ENCODE results near the gene SCGB1D4.
"Not testable (repeated sequence)": the region's sequence is repeated elsewhere in the genome, so short reads cannot be mapped to it uniquely, and the experiment has no call there.

Gene SCGB1D4, protein sequence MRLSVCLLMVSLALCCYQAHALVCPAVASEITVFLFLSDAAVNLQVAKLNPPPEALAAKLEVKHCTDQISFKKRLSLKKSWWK

DNA sequence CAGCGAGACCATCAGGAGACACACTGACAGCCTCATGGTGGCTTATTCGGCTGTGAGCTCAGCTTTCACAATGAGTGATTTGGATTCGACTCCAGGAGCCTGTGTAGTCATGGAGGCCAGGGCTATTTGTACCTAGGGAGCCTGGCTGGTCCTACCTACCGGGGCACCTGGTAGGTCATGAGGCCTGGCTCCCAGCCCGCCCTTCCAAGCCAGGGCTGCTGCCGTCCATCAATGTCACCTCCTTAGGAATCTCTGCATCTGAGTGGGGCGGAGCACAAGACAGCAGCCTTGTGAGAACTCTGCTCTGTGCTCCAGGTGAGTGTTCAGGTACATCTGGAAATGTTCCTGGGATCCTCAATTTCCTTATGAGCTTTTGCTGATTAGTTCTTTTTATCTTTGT lies at the start of gene SCGB1D4:
Gene SCGB1D4 (minus strand): TSS at position 101 of the 400 bp plus-strand sequence. CDS start 65 bp downstream, at position 36.
- DNase-seq (ENCODE audit: low read depth): no peak

DNA sequence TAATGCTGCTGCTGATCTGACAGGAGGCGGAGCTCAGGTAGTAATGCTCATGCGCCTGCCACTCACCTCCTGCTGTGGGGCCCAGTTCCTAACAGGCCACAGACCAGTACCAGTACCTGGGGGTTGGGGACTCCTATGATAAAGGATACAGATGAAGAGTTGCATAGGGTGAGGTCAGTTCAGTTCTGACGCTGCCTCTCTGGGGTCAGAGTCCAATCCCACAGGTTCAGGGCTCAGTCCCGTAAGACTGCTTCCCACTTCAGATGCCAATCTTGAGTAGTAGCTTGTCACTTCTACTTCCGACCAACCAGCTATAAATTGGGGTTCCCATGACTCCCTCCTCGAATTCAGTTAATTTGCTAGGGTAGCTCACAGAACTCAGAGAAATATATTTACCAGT lies 47.0 kb upstream of the SCGB1D4 start:
- DNase-seq (ENCODE audit: low read depth): no peak

DNA sequence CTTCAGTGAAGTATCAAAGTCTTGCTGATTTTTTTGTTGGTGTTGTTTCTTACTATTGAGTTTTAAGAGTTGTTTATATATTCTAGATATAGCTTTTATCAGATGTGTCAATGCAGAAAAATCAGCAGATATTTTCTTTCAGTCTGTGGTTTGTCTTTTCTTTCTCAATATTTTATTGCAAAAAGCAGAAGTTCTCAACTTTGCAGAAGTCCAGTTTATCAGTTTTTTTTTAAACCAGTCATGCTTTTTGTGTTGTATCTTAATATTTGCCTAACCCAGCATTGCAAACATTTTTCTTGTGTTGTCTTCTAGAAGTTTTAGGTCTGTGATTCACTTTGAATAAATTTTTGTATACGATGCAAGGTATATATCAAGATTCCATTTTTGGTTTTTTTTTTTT lies 45.3 kb upstream of the SCGB1D4 start:
- DNase-seq (ENCODE audit: low read depth): no peak

DNA sequence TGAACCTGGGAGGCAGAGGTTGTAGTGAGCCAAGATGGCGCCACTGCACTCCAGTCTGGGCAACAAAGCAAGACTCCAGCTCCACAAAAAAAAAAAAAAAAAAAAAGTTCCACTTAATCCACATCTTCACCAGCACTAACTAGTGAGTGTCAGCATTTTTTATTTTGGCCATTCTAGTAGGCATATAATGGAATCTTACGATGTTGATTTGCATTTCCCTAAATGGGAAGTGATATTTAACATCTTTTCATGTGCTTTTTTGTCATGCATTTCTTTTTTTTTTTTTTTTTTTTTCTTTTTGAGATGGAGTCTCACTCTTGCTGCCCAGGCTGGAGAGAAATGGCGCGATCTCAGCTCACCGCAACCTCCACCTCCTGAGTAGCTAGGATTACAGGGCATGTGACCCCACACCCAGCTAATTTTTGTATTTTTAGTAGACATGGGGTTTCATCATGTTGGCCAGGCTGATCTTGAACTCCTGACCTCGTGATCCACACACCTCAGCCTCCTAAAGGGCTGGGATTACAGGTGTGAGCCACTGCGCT lies 44.8 kb upstream of the SCGB1D4 start:
- not testable (repeated sequence) for DNase-seq (ENCODE audit: low read depth)

DNA sequence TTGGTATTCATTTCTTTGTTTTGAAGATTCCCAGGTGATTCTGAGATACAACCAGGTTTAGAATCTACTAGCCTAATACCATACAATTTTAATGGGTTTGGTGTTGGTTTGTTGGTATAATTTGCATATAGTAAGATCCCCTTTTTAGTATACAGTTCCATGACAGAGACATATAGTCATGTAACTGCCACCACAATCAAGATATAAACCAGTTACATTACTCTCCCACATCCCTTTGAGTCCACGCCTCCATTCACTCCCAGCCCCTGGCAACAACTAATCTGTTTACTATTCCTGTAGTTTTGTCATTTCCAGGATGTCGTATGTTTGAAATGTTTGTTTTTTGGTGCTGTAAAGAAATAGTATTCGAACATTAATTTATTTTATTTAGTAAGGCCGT lies 42.7 kb upstream of the SCGB1D4 start:
- no peak for DNase-seq (ENCODE audit: low read depth)

DNA sequence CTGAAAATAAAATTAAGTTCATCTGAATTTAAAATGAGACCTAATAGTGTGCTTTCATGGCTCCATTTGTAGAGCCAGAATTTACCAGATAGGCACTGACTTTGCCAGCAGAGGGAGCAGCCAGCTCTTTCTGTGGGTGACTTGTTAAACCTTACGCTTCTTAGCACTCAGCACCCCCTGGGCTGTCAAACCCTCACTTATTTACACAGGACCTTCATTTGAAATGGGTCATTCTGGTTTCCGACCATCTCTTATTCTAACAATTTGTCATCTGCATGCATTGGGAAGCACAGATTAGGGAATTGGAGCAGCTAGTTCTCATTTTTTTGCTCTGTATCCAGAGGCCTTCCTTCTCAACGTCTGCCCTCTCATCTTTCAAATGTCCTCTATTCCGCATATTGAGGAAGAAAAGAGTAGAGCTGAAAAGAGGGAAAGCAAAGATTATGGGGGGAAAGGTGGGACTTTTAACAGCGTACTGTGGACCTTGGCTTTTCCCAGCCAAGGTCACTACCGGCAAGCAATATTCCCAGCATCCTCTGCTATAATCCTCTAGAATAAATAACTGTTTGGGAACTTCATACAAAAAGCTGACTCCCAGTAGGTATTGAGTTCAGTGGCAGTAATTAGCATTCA lies 41.5 kb upstream of the SCGB1D4 start:
- DNase-seq (ENCODE audit: low read depth): peak; percentile 37

DNA sequence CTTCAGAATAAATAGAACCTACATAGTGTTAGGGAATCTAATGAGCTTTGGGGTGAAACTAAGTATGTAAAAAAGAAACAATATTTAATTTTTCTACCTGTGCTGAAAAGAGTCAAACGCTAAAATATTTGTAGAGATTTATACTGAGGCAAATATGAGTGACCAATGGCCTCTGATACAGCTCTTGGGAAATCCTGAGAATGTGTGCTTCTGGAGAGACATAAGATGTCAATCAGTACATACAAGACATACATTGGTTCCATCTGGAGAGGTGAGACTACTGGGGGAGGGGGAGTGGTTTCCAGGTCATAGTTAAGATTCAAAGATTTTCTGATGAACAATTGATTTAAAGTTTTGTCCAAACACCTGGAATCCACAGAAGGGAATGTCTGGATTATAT lies 39.3 kb upstream of the SCGB1D4 start:
- DNase-seq (ENCODE audit: low read depth): no peak

DNA sequence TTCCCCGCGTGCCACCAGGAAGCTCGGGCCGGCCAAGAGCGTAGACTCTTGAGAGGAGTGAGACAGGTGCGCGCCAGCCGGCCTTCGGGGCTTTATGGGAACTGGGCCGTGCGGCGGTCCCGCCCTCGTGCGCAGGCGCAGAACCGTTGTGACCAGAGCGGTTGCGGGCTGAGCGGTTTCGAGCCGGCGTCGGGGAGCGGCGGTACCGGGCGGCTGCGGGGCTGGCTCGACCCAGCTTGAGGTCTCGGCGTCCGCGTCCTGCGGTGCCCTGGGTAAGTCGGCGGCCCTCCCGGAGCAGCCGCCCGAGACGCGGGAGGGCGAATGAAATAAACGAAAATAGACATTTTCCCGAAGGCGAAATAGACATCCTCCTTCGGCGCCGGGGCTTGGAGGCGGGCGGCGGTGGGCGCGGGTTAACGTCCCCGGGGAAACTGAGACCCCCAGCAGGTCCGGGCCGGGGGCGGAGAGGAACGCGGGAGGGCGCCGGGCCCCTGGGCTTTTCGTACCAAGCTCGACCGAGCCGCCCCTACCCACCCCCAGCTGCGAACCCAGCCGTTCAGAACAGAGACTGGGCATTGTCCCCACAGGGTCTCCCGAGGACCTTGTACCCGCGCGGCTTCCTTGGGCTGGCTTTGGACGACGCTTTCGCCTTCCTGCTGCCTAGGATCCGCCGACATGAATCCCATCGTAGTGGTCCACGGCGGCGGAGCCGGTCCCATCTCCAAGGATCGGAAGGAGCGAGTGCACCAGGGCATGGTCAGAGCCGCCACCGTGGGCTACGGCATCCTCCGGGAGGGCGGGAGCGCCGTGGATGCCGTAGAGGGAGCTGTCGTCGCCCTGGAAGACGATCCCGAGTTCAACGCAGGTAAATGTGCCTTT lies 38.7 kb upstream of the SCGB1D4 start, which contains the start of gene ASRGL1:
Gene ASRGL1 (plus strand): TSS at position 146 of the 879 bp plus-strand sequence. CDS start 530 bp downstream, at position 676.
- peak; percentile 51 for DNase-seq (ENCODE audit: low read depth)

DNA sequence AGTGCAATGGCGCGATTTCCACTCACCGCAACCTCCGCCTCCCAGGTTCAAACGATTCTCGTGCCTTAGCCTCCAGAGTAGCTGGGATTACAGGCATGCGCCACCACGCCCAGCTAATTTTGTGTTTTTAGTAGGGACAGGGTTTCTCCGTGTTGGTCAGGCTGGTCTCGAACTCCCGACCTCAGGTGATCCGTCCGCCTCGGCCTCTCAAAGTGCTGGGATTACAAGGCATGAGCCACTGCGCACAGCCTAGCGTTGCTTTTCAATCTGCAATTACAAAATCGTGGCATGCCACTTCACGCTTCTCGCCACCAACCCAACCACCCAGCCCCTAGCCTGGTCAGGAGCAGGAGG lies 38.1 kb upstream of the SCGB1D4 start:
- not testable (repeated sequence) for DNase-seq (ENCODE audit: low read depth)

DNA sequence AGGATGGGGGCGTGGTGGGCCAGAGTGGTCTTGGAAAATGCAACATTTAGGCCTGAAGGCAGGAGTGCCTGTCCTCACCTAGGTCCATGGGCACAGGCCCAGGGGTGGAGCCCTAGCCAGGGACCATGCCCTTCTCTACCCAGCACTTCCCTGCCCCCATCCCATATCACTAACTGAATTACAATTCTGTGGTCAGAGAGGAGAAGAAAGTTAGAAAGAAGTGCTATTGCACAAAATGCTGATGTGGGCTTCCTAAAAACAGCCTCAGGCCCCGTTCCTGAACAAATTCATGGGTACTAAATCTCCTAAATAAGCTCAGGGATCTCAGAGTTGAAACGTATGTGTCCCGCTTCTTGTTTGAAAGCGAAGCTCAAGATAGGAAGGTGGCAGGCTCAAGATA lies 34.9 kb upstream of the SCGB1D4 start:
- no peak for DNase-seq (ENCODE audit: low read depth)

DNA sequence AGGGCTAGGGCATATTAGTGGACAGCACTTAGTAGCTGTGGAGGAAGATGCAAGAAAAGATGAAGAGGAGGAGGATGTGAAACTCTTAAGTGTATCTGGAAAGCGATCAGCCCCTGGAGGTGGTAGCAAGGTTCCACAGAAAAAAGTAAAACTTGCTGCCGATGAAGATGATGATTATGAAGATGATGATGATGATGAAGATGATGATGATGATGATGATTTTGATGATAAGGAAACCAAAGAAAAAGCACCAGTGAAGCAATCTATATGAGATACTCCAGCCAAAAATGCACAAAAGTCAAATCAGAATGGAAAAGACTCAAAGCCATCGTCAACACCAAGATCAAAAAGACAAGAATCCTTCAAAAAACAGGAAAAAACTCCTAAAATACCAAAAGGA lies 32.4 kb upstream of the SCGB1D4 start:
- not testable (repeated sequence) for DNase-seq (ENCODE audit: low read depth)

DNA sequence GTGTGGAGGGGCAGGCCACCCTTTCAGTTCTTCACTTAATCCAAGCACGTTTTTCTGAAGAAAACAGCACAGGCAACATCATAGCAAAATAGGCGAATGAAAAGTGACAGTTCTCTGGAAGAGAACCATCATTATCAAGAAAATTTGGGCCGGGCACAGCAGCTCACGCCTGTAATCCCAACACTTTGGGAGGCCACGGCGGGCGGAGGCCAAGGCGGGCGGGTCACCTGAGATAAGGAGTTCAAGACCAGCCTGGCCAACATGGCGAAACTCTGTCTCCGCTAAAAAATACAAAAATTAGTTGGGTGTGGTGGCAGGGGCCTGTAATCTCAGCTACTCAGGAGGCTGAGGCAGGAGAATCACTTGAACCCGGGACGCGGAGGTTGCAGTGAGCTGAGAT lies 28.7 kb upstream of the SCGB1D4 start:
- DNase-seq (ENCODE audit: low read depth): not testable (repeated sequence)

DNA sequence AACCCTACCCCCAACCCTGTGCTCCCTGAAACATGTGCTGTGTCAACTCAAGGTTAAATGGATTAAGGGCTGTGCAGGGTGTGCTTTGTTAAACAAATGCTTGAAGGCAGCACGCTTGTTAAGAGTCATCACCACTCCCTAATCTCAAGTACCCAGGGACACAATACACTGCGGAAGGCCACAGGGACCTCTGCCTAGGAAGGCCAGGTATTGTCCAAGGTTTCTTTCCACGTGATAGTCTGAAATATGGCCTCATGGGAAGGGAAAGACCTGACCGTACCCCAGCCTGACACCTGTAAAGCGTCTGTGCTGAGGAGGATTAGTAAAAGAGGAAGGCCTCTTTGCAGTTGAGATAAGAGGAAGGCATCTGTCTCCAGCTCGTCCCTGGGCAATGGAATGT lies 27.8 kb upstream of the SCGB1D4 start:
- not testable (repeated sequence) for DNase-seq (ENCODE audit: low read depth)

DNA sequence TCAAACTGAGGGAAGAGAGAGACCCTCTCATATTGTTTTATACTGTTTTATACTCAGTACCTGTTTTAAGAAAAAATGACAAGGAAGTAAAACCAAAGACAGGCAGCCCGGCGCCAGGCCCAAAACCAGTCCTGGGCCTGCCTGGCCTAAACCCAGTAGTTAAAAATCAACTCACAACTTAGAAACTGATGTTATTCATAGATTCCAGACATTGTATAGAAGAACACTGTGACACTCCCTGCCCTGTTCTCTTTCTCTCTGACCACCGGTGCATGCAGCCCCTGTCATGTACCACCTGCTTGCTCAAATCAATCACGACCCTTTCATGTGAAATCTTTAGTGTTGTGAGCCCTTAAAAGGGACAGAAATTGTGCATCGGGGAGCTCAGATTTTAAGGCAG lies 26.9 kb upstream of the SCGB1D4 start:
- not testable (repeated sequence) for DNase-seq (ENCODE audit: low read depth)

DNA sequence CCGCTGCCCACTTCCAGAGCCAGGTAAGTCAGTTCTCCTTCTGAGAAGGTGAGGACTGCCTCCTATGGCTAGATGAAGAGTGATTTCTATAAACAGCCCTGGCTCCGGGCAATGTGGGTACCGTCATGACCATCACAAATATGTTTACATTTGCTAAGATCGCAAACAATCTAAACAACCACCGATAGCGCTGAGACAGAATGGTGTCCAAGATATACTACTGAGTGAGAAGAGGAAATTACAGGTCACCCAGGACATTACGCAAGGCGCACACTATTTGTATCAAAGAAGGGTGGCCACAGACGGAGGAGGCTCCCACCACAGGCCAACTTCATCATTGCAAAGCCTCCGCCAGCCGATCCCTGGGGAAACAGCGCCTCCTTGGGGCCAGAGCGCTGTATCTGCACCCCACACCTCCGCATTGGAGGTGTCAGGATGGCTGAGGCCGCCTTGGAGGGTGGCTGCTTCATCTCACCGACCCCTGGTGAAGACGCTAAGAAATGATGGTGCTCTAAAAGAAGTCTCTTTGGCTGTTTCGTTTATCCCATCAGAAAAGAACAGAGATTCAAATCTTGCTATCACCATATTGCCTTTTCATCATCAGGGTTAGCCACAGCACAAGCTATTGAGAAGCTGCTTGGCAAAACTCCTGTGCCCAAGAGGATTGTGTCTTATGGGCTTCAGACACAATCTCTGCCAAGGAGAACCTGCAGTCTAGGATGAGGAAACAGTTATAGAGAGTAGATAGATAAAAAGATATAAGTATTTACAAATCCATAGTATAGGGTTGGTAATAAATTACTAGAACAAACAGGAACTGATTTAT lies 26.1 kb upstream of the SCGB1D4 start:
- peak; percentile 28 for DNase-seq (ENCODE audit: low read depth)

DNA sequence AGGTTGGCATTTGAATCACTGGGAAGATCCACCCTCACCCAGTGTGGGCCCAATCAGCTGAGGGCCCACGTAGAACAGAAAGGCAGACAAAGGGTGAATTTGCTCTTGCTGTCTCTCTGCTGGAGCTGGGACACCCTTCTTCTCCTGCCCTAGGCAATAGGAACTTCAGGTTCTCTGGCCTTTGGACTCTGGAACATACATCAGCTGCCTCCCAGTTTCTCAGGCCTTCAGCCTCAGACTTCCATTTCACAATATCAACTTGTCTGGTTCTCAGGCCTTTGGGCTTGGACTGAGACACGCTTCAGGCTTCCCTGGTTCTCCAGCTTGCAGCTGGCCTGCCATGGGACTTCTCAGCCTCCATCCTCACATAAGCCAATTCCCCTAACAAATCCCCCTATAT lies 23.6 kb upstream of the SCGB1D4 start:
- no peak for DNase-seq (ENCODE audit: low read depth)

DNA sequence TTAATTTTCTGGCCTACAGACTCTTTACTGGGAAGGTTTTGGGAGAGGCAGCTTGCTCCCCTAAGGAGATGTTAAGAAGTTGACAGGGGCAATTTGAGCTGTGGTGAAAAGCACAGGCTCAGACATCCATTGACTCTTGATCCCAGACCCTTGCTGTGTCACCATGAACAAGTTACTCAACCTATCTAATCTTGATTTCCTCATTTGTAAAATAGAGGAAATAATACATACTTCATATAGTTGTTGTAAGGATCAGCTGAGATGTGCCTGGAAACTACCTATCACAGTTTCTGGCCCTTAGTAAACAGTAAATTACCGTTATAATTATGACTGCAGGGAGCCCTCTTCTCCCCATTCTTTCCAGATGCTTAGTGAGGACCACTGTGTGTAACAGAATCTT lies 16.6 kb upstream of the SCGB1D4 start:
- no peak for DNase-seq (ENCODE audit: low read depth)

DNA sequence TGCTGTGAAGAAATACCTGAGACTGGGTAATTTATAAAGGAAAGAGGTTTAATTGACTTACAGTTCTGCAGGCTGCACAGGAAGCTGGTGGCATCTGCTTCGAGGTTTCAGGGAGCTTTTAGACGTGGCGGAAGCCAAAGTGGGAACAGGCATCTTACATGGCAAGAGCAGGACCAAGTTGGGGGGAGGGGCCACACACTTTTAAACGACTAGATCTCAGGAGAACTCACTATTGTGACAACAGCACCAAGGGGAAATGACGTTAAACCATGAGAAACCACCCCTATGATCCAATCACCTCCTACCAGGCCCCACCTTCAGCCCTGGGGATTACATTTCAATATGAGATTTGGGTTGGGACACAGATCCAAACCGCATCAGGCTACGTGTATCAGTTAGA lies 11.1 kb upstream of the SCGB1D4 start:
- DNase-seq (ENCODE audit: low read depth): no peak

DNA sequence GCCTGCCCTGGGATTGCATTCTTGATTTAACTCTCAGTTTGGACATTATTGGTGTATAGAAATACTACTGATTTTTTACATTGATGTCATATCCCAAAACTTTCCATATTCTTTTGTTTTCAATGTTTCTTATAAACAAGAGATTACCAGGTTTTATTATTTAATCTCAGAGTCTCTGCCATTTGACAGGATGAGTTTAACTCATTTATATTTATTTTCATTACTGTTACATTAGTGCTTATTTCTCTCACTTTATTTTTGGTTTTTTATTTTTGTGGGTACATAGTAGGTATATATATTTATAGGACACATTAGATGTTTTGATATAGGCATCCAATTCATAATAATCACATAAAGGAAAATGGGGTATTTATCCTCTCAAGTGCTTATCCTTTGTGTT lies 9.1 kb upstream of the SCGB1D4 start:
- DNase-seq (ENCODE audit: low read depth): no peak

DNA sequence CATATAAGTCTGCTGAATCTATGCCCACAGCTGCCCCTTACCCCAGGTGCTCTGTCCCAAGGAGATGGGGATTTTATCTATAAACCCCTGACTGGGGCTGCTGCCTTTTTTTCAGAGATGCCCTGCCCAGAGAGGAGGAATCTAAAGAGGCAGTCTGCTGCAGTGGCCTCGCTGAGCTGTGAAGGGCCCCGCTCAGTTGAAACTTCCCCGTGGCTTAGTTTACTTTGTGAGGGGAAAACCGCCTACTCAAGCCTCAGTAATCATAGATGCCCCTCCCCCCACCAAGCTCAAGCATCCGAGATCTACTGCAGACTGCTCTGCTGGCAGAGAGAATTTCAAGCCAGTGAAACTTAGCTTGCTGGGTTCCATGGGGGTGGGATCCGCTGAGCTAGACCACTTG lies 7.4 kb upstream of the SCGB1D4 start:
- DNase-seq (ENCODE audit: low read depth): no peak

DNA sequence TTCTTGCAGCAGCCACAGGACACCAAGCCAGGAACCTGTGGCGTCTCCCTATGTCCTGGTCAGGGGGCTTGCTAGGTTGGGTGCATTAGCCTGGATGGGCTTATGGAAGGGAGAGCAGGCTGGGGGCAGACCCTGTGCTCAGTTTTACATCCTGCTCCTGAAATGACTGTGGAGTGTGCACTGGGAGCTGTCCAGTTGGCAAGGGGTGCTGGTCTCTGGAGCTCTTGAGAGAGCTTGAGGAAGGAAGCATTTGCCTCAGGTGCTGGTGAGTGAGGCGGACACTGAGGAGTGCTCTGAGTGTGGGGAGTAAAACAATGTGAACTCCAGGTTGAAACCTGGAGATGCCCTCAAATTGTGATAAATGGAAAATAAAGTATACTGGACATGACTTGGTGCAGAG lies 3.4 kb downstream of the SCGB1D4 start:
- no peak for DNase-seq (ENCODE audit: low read depth)

DNA sequence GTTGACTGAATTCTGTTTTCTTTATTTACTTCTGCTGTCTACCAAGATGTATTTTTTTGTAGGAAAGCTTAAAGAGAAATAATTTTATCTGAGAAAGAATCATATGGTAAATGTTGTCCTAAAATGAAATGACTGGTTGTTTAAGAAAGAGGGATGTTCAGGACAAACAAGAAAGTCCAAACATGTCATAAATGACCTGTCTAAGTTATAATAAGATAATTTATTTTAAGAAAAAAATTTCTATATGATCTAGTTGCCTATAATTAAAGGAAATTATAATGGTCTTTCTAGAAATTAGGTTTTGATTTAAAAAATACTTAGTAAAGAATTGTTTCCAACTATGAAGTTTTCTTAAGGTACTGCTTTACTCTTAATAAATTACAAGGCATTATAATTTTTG lies 18.4 kb downstream of the SCGB1D4 start:
- no peak for DNase-seq (ENCODE audit: low read depth)
